Smooth muscle cell (in vitro differentiated cells): ENCODE data around the gene FCN1. TPM values are rescaled to one million over a fixed set of nuclear protein-coding genes. Genes with fewer than 3 reads are reported as not detected.

Source experiments
- DNase-seq: peaks from one replicate; lab custom pipeline; 2025; ENCODE audit not compliant: unreplicated experiment; lab: John Stamatoyannopoulos, UW
- H2AFZ ChIP-seq: fragments of 200-600 bp; sonication (generic); 2 replicates; pipeline ENCODE4 v1.6.0; 2016; ENCODE audit warnings: antibody characterized with exemption, low read depth, mild to moderate bottlenecking
- H3F3A ChIP-seq: fragments of 200-600 bp; sonication (generic); 2 replicates; pipeline ENCODE4 v1.6.0; 2017; ENCODE audit warnings: antibody characterized with exemption, low read depth
- H3K27ac ChIP-seq: fragments of 200-600 bp; sonication (generic); 2 replicates; pipeline ENCODE4 v1.5.1; 2016; ENCODE audit warnings: low read depth, mild to moderate bottlenecking
- H3K27me3 ChIP-seq: fragments of 200-600 bp; sonication (generic); 2 replicates; pipeline ENCODE4 v1.6.1; 2016; ENCODE audit warnings: low read depth, mild to moderate bottlenecking
- H3K36me3 ChIP-seq: fragments of 200-600 bp; sonication (generic); 2 replicates; pipeline ENCODE4 v1.5.1; 2016; ENCODE audit warnings: low read depth
- H3K4me1 ChIP-seq: fragments of 200-600 bp; sonication (generic); 2 replicates; pipeline ENCODE4 v1.5.1; 2016; ENCODE audit warnings: low read depth
- H3K4me2 ChIP-seq: fragments of 200-600 bp; sonication (generic); 2 replicates; pipeline ENCODE4 v1.6.0; 2016; ENCODE audit warnings: mild to moderate bottlenecking
- H3K4me3 ChIP-seq: fragments of 200-600 bp; sonication (generic); 2 replicates; pipeline ENCODE4 v1.5.1; 2016; ENCODE audit warnings: mild to moderate bottlenecking
- H3K79me2 ChIP-seq: fragments of 200-600 bp; sonication (generic); 2 replicates; pipeline ENCODE4 v1.6.0; 2016; ENCODE audit warnings: low read depth, mild to moderate bottlenecking
- H3K9ac ChIP-seq: fragments of 200-600 bp; sonication (generic); 2 replicates; pipeline ENCODE4 v1.6.0; 2016; ENCODE audit warnings: low read depth
- H3K9me3 ChIP-seq: fragments of 200-600 bp; sonication (generic); replicated peaks from 2 replicates; pipeline ENCODE4 v1.5.1; 2016; ENCODE audit warnings: low read depth
- H4K20me1 ChIP-seq: fragments of 200-600 bp; sonication (generic); 2 replicates; pipeline ENCODE4 v1.6.0; 2016; ENCODE audit warnings: low read depth
- WGBS: methylation state at CpG from one replicate; pipeline ENCODE4 v1.1.7; 2016; ENCODE audit warnings: low lambda C conversion rate; 5-methylcytosine and 5-hydroxymethylcytosine counted together
- polyA plus RNA-seq: library from polyadenylated mRNA; unstranded; fragments of >200 nt; fragmentation: Nextera tagmentation; extraction: Ambion mirVana; gene quantifications from 2 replicates; pipeline ENCODE4 v1.2.1, GENCODE V29; 2016
- total RNA-seq: library from RNA; depleted of rRNA; stranded (reverse); fragments of >200 nt; gene quantifications from 2 replicates; pipeline ENCODE4 v1.2.3, GENCODE V29; 2014
- TF ChIP-seq, protein P1 (sequence below): fragments of 200-600 bp; sonication (generic); IDR thresholded peaks from 2 replicates; pipeline ENCODE4 v1.5.1; 2017; ENCODE audit warnings: borderline replicate concordance, mild to moderate bottlenecking, antibody characterized with exemption; ENCODE audit not compliant: insufficient read depth, poor library complexity, severe bottlenecking

The FCN1 gene
- total and polyA plus RNA-seq, 2 experiments from 2014 or later, result 0.13 TPM; not detected in 1

DNA sequence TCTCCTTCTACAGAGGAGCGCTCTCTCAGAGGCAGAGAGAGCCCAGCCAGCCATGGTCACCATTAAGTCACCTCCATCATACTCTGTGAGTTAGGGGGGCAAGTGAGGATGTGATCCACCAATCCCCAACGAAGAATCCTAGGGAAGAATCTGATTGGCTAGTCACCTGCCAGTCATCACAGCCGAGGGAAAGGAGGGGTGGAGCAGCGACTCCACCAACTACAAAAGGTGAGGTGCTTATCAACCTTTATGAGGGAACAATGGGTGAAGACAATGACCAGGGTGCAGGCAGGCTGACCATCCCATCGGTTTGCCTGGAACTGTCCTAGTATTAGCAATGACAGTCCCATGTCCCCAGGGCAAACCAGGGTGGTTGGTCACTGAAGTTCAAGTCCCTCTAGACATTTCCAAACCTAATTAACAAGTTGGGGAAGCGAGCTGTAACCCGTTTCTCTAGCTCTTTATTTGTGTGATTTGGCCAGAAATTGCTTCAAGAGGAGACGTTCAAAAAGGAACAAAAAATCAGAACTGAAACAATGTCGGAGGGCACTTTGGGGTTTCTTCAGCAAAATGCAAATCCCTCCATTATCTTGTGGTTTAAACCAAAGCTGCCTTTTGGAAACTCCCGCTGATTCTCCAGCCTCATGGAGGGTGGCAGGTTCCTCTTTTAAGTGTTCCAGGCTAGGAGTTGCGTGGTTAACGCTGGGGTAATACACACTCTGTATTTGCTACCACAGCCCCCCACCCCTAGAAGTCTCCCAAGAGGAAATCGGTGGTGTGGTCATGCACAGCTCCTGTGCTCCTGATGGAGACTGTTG is 18.8 kb upstream of the FCN1 start:
- 89% methylated on average over 13 of the region's 13 CpGs for WGBS

DNA sequence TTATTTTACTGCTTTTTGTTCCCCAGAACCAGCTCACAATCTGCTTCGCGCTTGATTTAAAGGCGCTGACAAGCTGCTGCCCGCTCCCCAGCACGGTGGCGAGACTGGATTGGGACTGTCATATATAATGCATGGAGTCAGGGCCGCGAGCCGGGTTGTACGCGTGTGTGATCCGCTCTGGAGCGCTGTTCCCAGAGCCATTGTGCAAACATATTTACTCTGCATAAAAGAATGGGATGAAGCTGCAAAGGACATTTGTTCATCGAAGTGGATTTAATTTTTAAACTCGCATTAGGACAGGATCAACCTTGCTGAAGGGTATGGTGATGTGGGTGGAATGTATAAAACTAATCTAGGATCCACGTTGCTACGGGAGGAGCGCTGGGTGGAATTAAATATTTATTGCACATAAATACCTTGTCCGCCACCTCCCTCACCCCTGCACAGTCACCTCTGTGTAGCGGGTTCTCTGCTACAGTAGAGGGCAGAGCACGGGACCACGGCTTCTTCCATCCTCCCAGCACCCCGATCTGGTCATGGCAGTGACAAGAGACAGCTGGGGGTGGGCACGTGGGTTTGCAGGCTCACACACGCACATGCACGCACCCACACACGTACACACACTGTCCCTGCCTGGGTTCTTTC is 18.1 kb upstream of the FCN1 start:
- Histone ChIP-seq H3K79me2 (no peaks in the 10 kb centered on the region), H3K4me1 (peaks cover 21% of the 10 kb centered on the region), H3F3A (no peaks in the 10 kb centered on the region), H3K9ac (no peak overlapping the region), H3K9me3 (no peaks in the 10 kb centered on the region), H3K4me3 (no peak overlapping the region), H3K36me3 (no peaks in the 10 kb centered on the region), H3K4me2 (no peak overlapping the region), H4K20me1 (no peaks in the 10 kb centered on the region), H3K27me3 (no peaks in the 10 kb centered on the region), H2AFZ (no peak overlapping the region), H3K27ac (no peak overlapping the region)
- DNase-seq, result no peak
- 94% methylated on average over 27 of the region's 27 CpGs for WGBS
- TF ChIP-seq, protein P1, sequence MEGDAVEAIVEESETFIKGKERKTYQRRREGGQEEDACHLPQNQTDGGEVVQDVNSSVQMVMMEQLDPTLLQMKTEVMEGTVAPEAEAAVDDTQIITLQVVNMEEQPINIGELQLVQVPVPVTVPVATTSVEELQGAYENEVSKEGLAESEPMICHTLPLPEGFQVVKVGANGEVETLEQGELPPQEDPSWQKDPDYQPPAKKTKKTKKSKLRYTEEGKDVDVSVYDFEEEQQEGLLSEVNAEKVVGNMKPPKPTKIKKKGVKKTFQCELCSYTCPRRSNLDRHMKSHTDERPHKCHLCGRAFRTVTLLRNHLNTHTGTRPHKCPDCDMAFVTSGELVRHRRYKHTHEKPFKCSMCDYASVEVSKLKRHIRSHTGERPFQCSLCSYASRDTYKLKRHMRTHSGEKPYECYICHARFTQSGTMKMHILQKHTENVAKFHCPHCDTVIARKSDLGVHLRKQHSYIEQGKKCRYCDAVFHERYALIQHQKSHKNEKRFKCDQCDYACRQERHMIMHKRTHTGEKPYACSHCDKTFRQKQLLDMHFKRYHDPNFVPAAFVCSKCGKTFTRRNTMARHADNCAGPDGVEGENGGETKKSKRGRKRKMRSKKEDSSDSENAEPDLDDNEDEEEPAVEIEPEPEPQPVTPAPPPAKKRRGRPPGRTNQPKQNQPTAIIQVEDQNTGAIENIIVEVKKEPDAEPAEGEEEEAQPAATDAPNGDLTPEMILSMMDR, result no peak

More for the DNA sequence above, 18.8 kb upstream of the FCN1 start:
- Histone ChIP-seq H3K4me1 (peaks cover 21% of the 10 kb centered on the region), H3K9ac (no peak overlapping the region), H3K9me3 (no peaks in the 10 kb centered on the region), H4K20me1 (no peaks in the 10 kb centered on the region), H3K4me2 (no peak overlapping the region), H3K36me3 (no peaks in the 10 kb centered on the region), H3K27ac (no peak overlapping the region), H3F3A (no peaks in the 10 kb centered on the region), H3K4me3 (no peak overlapping the region), H2AFZ (no peak overlapping the region), H3K27me3 (peaks cover 4% of the 10 kb centered on the region), H3K79me2 (no peaks in the 10 kb centered on the region)
- DNase-seq, result no peak
- TF ChIP-seq, protein P1, result no peak

DNA sequence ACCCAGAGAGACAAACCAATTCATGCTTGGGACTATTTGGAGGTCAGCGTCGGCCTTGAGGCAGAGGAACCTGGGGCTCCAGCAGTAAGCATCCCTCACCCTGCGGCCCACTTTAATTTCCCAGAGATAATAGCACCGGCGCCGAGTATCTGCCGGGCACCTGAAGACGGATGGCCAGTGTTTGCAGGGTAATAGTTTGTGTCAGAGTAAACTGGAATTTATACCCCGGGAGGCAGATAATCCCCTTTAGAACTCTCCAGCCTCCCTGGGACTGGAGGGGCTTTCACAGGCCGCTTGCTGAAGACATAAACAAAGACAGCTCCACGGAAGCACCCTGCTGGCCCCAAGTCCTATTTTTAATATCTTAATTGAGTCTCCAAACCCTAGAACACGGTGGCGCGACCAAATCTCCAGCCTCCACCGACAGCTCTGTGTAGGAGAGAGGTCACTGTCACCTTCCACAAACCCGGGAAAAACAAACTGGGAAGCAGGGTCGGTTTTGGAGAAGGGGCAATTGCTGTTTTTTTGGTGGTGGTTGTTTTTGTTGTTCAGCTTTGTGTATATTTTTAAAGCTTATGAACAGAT is 17.4 kb upstream of the FCN1 start:
- no peaks in the 10 kb centered on the region for H3K79me2 ChIP-seq
- no peaks in the 10 kb centered on the region for H3K9me3 ChIP-seq
- no peak for DNase-seq
- H3K36me3 ChIP-seq, result no peaks in the 10 kb centered on the region
- no peaks in the 10 kb centered on the region for H4K20me1 ChIP-seq
- no peak overlapping the region for H3K4me2 ChIP-seq
- no peak overlapping the region for H3K27ac ChIP-seq
- H3K9ac ChIP-seq, result no peak overlapping the region
- TF ChIP-seq, protein P1, result no peak
- H3F3A ChIP-seq, result no peaks in the 10 kb centered on the region
- no peak overlapping the region for H3K4me3 ChIP-seq
- peaks cover 21% of the 10 kb centered on the region for H3K4me1 ChIP-seq
- H2AFZ ChIP-seq, result no peak overlapping the region
- 74% methylated on average over 17 of the region's 17 CpGs for WGBS
- no peaks in the 10 kb centered on the region for H3K27me3 ChIP-seq
